Stimulated activated CD4-positive, alpha-beta T cell treated with anti-CD3 and anti-CD28 coated beads, TNF-alpha, amount 100 ng/mL, for 24 hours (primary cell): ENCODE measurements around the gene LPCAT3.

Experiments
- DNase-seq, 3 experiments: peaks; one replicate each; pipeline ENCODE4 v3.0.0-alpha.2; 2020; ENCODE audit warnings: low read depth in 3 of 3

LPCAT3 gene

GRCh38 chr12:6952863-6953441, 65.3 kb downstream of the LPCAT3 start:
- no peak for DNase-seq

GRCh38 chr12:6952121-6952862, 66.0 kb downstream of the LPCAT3 start:
- no peak for DNase-seq

GRCh38 chr12:6951551-6952120, 66.6 kb downstream of the LPCAT3 start:
- no peak for DNase-seq

- peak in 1 of 3 experiments; percentile 72 for DNase-seq
Measured at GRCh38 chr12:6950811-6951540, 67.3 kb downstream of the LPCAT3 start, which contains the start of gene PTPN6. TSS of gene PTPN6 (plus strand) at chr12:6951356. CDS start at chr12:6951513, 157 bp downstream.

GRCh38 chr12:6950401-6950801, 67.9 kb downstream of the LPCAT3 start:
- no peak for DNase-seq

GRCh38 chr12:6948873-6949594, 69.2 kb downstream of the LPCAT3 start:
- no peak for DNase-seq

GRCh38 chr12:6947615-6948014, 70.7 kb downstream of the LPCAT3 start:
- DNase-seq, result no peak

GRCh38 chr12:6946920-6947374, 71.3 kb downstream of the LPCAT3 start:
- no peak for DNase-seq

GRCh38 chr12:6946033-6946919, 72.0 kb downstream of the LPCAT3 start:
- peak in 1 of 3 experiments; percentile 76 for DNase-seq

- no peak for DNase-seq
Measured at GRCh38 chr12:6945613-6946012, 72.7 kb downstream of the LPCAT3 start.

GRCh38 chr12:6944381-6945186, 73.7 kb downstream of the LPCAT3 start:
- peak; percentile 80 to 90 (median 80) for DNase-seq

- peak; percentile 68 to 79 (median 75) for DNase-seq
Measured at GRCh38 chr12:6943722-6944380, 74.4 kb downstream of the LPCAT3 start, which contains the start of the genes C12orf57 and RNU7-1. TSS of gene C12orf57 (plus strand) at chr12:6944022. CDS start at chr12:6944122, 100 bp downstream. TSS of gene RNU7-1 (plus strand) at chr12:6943816.

- peak in 2 of 3 experiments; percentile 66 to 71 for DNase-seq
Measured at GRCh38 chr12:6943389-6943721, 74.9 kb downstream of the LPCAT3 start.

- DNase-seq, result no peak
Measured at GRCh38 chr12:6942331-6942665, 76.0 kb downstream of the LPCAT3 start.

GRCh38 chr12:6941782-6942181, 76.5 kb downstream of the LPCAT3 start:
- DNase-seq, result no peak

GRCh38 chr12:6941267-6941666, 77.0 kb downstream of the LPCAT3 start:
- DNase-seq, result no peak

GRCh38 chr12:6939191-6939540, 79.1 kb downstream of the LPCAT3 start:
- no peak for DNase-seq

GRCh38 chr12:6938353-6939190, 79.7 kb downstream of the LPCAT3 start:
- DNase-seq, result no peak
